Measurements from ENCODE around the gene TFR2. TPM values are rescaled to one million over a fixed set of nuclear protein-coding genes. Genes with fewer than 3 reads are reported as not detected.

The TFR2 gene
- total RNA-seq, 1 experiment from 2014 or later = not detected

DNA sequence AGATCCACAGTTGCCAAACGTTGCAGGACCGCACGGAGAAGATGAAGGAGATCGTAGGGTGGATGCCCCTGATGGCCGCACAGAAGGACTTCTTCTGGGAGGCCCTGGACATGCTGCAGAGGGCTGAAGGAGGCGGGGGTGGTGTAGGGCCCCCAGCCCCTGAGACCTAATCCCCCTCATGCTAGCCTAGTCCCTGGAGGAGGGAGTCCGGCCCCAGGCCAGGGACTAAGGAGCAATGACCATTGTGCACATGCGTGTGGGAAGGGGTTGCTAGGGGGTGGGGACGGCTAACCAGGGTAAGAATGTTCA, 40.7 kb downstream of the TFR2 start:
- H3K9me3 Mint-ChIP-seq (ENCODE audit: unreplicated experiment) = no peaks in the 10 kb centered on the region
- H3K4me1 Mint-ChIP-seq (ENCODE audit: insufficient read depth, unreplicated experiment) = peaks cover 5% of the 10 kb centered on the region
- H3K27me3 Mint-ChIP-seq (ENCODE audit: insufficient read depth, unreplicated experiment) = no peaks in the 10 kb centered on the region
- no peak for DNase-seq (ENCODE audit: unreplicated experiment)
- no TSS peak for BruUV-seq (replicated peaks)
- H3K27ac Mint-ChIP-seq (ENCODE audit: low read depth, unreplicated experiment) = no peak overlapping the region
- H3K36me3 Mint-ChIP-seq (ENCODE audit: insufficient read depth, unreplicated experiment) = no peaks in the 10 kb centered on the region
- POLR2A ChIA-PET = no interaction called here
- CTCF ChIA-PET = interaction anchor here (0.6 kb wide), 1 partner anchor 135 kb away, joined by 3 read pairs; no protein-coding TSS in a partner anchor
- TF ChIP-seq, protein P1, sequence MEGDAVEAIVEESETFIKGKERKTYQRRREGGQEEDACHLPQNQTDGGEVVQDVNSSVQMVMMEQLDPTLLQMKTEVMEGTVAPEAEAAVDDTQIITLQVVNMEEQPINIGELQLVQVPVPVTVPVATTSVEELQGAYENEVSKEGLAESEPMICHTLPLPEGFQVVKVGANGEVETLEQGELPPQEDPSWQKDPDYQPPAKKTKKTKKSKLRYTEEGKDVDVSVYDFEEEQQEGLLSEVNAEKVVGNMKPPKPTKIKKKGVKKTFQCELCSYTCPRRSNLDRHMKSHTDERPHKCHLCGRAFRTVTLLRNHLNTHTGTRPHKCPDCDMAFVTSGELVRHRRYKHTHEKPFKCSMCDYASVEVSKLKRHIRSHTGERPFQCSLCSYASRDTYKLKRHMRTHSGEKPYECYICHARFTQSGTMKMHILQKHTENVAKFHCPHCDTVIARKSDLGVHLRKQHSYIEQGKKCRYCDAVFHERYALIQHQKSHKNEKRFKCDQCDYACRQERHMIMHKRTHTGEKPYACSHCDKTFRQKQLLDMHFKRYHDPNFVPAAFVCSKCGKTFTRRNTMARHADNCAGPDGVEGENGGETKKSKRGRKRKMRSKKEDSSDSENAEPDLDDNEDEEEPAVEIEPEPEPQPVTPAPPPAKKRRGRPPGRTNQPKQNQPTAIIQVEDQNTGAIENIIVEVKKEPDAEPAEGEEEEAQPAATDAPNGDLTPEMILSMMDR (IDR thresholded peaks at IDR 0.05; ENCODE audit: unreplicated experiment) = no peak
- intact Hi-C loops (cut with micrococcal nuclease) = loop anchor here (5.0 kb wide), 1 partner anchor 92 kb away; the partner anchor contains the start of gene GIGYF1
- no peak overlapping the region for H3K4me3 Mint-ChIP-seq (ENCODE audit: unreplicated experiment)

DNA sequence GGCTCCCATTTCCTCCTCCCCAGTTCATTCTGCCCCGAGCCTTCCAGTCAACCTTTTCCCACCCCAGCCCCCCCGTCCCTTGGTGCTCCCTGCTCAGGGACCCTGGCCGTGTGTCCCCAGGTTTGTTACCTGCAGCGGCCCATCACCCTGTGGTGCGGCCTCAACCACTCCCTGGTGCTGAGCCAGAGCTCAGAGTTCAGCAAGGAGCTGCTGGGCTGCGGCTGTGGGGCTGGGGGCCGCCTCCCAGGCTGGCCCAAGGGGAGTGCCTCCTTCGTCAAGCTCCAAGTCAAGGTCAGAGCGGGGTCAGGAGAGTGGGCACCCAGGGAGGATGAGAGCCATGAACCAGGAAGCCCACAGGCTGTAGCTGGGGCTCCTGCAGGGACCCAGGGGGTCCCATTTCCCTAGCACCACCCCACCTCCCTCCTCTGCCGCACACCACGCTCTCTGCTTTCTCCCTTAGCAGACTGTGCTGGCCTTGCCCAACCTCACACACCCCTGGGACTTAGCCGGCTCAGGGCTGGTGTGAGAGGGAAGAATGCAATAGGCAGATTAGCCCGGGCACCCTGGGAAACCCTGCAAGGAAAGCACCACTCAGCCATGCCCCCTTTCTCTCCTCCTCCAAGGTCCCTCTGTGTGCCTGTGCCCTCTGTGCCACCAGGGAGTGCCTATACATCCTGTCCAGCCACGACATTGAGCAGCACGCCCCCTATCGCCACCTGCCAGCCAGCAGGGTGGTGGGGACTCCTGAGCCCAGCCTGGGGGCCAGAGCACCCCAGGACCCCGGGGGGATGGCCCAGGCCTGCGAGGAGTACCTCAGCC, 41.2 kb downstream of the TFR2 start:
- no peak for DNase-seq (ENCODE audit: unreplicated experiment)
- TF ChIP-seq, protein P1 (IDR thresholded peaks at IDR 0.05; ENCODE audit: unreplicated experiment) = no peak
- no peaks in the 10 kb centered on the region for H3K36me3 Mint-ChIP-seq (ENCODE audit: insufficient read depth, unreplicated experiment)
- ChIA-PET POLR2A (no interaction called here), CTCF (no interaction called here)
- H3K4me3 Mint-ChIP-seq (ENCODE audit: unreplicated experiment) = no peak overlapping the region
- no peak overlapping the region for H3K27ac Mint-ChIP-seq (ENCODE audit: low read depth, unreplicated experiment)
- H3K9me3 Mint-ChIP-seq (ENCODE audit: unreplicated experiment) = no peaks in the 10 kb centered on the region
- peaks cover 5% of the 10 kb centered on the region for H3K4me1 Mint-ChIP-seq (ENCODE audit: insufficient read depth, unreplicated experiment)
- intact Hi-C loops (cut with micrococcal nuclease) = loop anchor here (5.0 kb wide), 1 partner anchor 92 kb away; the partner anchor contains the start of gene GIGYF1
- BruUV-seq (replicated peaks) = no TSS peak
- H3K27me3 Mint-ChIP-seq (ENCODE audit: insufficient read depth, unreplicated experiment) = no peaks in the 10 kb centered on the region

DNA sequence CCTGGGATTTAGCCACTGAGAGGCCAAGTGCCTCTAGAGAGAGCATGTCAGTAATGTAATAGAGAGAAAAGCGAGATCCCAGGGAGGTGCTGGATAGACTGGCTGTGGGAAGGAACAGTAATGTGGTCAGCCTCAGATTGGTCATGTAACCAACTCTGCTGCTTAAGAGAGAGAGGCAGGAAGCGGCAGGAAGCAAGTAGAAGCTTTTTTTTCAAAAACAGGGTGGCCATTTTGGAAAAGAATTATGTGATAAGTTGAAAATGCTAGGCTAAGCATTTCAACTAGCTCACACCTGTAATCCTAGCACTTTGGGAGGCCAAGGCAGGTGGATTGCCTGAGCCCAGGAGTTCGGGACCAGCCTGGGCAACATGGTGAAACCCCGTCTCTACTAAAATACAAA, 42.9 kb downstream of the TFR2 start:
- H3K4me1 Mint-ChIP-seq (ENCODE audit: insufficient read depth, unreplicated experiment) = peaks cover 5% of the 10 kb centered on the region

DNA sequence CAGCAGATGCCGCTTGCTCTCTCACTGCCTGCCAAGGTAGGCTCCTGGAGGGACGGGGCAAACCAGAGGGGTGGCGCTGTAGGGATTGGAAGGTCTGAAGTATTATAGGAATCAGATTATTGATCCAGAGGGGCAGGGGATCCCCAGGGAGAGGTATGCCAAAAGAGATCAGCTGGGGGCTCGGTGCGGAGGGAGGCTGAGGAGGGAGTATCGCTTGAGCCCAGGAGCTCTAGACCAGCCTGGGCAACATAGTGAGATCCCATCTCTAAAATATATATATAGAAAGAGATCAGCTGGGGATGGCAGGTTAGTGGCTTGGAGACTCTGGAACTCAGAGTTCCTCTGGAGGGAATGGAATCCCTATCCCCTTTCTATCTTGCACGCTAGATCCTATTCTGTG, 46.2 kb downstream of the TFR2 start:
- no peaks in the 10 kb centered on the region for H3K4me1 Mint-ChIP-seq (ENCODE audit: insufficient read depth, unreplicated experiment)
- H3K27me3 Mint-ChIP-seq (ENCODE audit: insufficient read depth, unreplicated experiment) = no peaks in the 10 kb centered on the region
- ChIA-PET CTCF (interaction anchor here (0.5 to 0.8 kb wide), 2 partner anchors 31 to 115 kb away, joined by 3 read pairs; no protein-coding TSS in a partner anchor), POLR2A (interaction anchor here (1.9 to 2.0 kb wide), 2 partner anchors 9 to 10 kb away, joined by 5 to 7 read pairs; partner anchors contain the start of gene FBXO24)
- no peaks in the 10 kb centered on the region for H3K9me3 Mint-ChIP-seq (ENCODE audit: unreplicated experiment)
- H3K4me3 Mint-ChIP-seq (ENCODE audit: unreplicated experiment) = no peak overlapping the region
- no peak for DNase-seq (ENCODE audit: unreplicated experiment)
- H3K27ac Mint-ChIP-seq (ENCODE audit: low read depth, unreplicated experiment) = no peak overlapping the region
- intact Hi-C loops (cut with micrococcal nuclease) = no loop called here
- BruUV-seq (replicated peaks) = no TSS peak
- TF ChIP-seq, protein P1 (IDR thresholded peaks at IDR 0.05; ENCODE audit: unreplicated experiment) = no peak
- H3K36me3 Mint-ChIP-seq (ENCODE audit: insufficient read depth, unreplicated experiment) = no peaks in the 10 kb centered on the region

More for the DNA sequence above, 42.9 kb downstream of the TFR2 start:
- CTCF ChIA-PET = interaction anchor here (0.6 to 1.5 kb wide), 2 partner anchors 12 to 38 kb away, joined by 3 to 5 read pairs; no protein-coding TSS in a partner anchor
- TF ChIP-seq, protein P1 (IDR thresholded peaks at IDR 0.05; ENCODE audit: unreplicated experiment) = no peak
- intact Hi-C loops (cut with micrococcal nuclease) = no loop called here
- Mint-ChIP-seq H3K9me3 (ENCODE audit: unreplicated experiment) (no peaks in the 10 kb centered on the region), H3K27me3 (ENCODE audit: insufficient read depth, unreplicated experiment) (no peaks in the 10 kb centered on the region), H3K27ac (ENCODE audit: low read depth, unreplicated experiment) (no peak overlapping the region), H3K36me3 (ENCODE audit: insufficient read depth, unreplicated experiment) (no peaks in the 10 kb centered on the region), H3K4me3 (ENCODE audit: unreplicated experiment) (no peak overlapping the region)
- BruUV-seq (replicated peaks) = no TSS peak
- no peak for DNase-seq (ENCODE audit: unreplicated experiment)
- POLR2A ChIA-PET = interaction anchor here (0.6 to 1.1 kb wide), 3 partner anchors 12 to 625 kb away, joined by 3 to 6 read pairs (median 5); partner anchors contain the start of genes FBXO24, LRCH4 and MOSPD3

Measured in MCF 10A (cell line).